Common myeloid progenitor, CD34-positive (primary cell): Measurements from ENCODE around the gene NTF3.

Experiments
- CTCF ChIA-PET: fragments of 350-600 bp; sonication (Branson Sonifier 250); formaldehyde crosslinking; loops from one replicate; lab custom pipeline; 2021; ENCODE audit warnings: antibody characterized with exemption; lab: Charles Lee
- POLR2A ChIA-PET: fragments of 350-600 bp; sonication (Branson Sonifier 250); formaldehyde crosslinking; loops from one replicate; lab custom pipeline; 2021; ENCODE audit warnings: antibody characterized with exemption; lab: Charles Lee
- DNase-seq, 3 donors: peaks; one replicate each; pipeline versions ENCODE4 v3.0.0 to v3.0.0-alpha.2; 2013
- H3K27ac ChIP-seq, 2 experiments: 1 replicate in 1 of 2; 2 replicates in 1 of 2; pipeline ENCODE4 v1.7.0; 2013; ENCODE audit warnings: inconsistent platforms in 2 of 2, low read length in 2 of 2, mild to moderate bottlenecking in 2 of 2, low read depth in 1 of 2, moderate library complexity in 1 of 2; ENCODE audit not compliant: severe bottlenecking in 2 of 2, insufficient read depth in 1 of 2, poor library complexity in 1 of 2
- H3K27me3 ChIP-seq, 5 experiments: replicated peaks in 2 of 5; 1 replicate in 3 of 5; 2 replicates in 2 of 5; pipeline versions ENCODE4 v1.6.1 to v1.7.0; 2013; ENCODE audit warnings: low read length in 4 of 5, mild to moderate bottlenecking in 2 of 5, moderate library complexity in 2 of 5, inconsistent platforms in 1 of 5; ENCODE audit not compliant: insufficient read depth in 5 of 5, control insufficient read depth in 4 of 5
- H3K36me3 ChIP-seq, 4 experiments: 1 replicate in 2 of 4; 2 replicates in 2 of 4; pipeline versions ENCODE4 v1.6.1 to v1.7.0; 2013; ENCODE audit warnings: low read length in 3 of 4, control low read depth in 1 of 4, mild to moderate bottlenecking in 1 of 4; ENCODE audit not compliant: control insufficient read depth in 4 of 4, insufficient read depth in 4 of 4
- H3K4me1 ChIP-seq, 4 experiments: 1 replicate in 3 of 4; 2 replicates in 1 of 4; pipeline versions ENCODE4 v1.6.1 to v1.7.1; 2013; ENCODE audit warnings: low read length in 3 of 4, mild to moderate bottlenecking in 3 of 4, control low read depth in 1 of 4, inconsistent platforms in 1 of 4, moderate library complexity in 1 of 4; ENCODE audit not compliant: control insufficient read depth in 4 of 4, insufficient read depth in 4 of 4; ENCODE audit errors: control extremely low read depth in 1 of 4
- H3K4me3 ChIP-seq, 7 experiments: 1 replicate in 4 of 7; 2 replicates in 3 of 7; pipeline versions ENCODE4 v1.5.1 to v1.7.0; 2013; ENCODE audit warnings: mild to moderate bottlenecking in 7 of 7, low read length in 6 of 7, moderate library complexity in 6 of 7, inconsistent platforms in 2 of 7, low read depth in 2 of 7, control low read depth in 1 of 7; ENCODE audit not compliant: insufficient read depth in 4 of 7, control insufficient read depth in 1 of 7; ENCODE audit errors: extremely low read depth in 1 of 7
- H3K9me3 ChIP-seq, 5 experiments: 1 replicate in 4 of 5; 2 replicates in 1 of 5; pipeline versions ENCODE4 v1.6.1 to v1.7.1; 2013; ENCODE audit warnings: low read length in 4 of 5, mild to moderate bottlenecking in 2 of 5, inconsistent platforms in 1 of 5, low read depth in 1 of 5, moderate library complexity in 1 of 5; ENCODE audit not compliant: control insufficient read depth in 4 of 5, insufficient read depth in 2 of 5; ENCODE audit errors: control extremely low read depth in 1 of 5
- WGBS: methylation state at CpG from one replicate; pipeline ENCODE4 v1.1.5; 2013; ENCODE audit not compliant: insufficient coverage; 5-methylcytosine and 5-hydroxymethylcytosine counted together

The NTF3 gene

DNA sequence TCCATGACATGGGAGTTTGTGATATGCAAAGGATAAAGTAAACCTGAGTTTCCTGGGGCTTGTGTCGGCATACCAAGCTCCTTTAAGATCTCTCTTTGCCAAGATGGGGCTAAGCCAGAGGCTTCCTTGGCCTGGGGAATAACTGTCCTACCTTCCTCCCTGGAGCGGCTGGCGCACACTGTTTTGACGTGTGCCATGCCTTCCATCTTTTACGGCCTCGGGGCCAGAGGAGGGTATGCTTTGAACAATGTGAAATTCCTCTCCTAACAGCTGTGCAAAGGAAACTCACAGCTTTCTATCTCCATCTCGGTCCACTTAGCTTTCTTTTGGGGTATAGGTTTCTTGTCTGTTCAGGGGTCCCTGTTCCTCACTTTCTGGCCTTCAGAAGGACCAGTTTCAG is 55.2 kb downstream of the NTF3 start:
- Histone ChIP-seq H3K27ac (no peak overlapping the region), H3K4me1 (no peaks in the 10 kb centered on the region), H3K36me3 (no peaks in the 10 kb centered on the region), H3K9me3 (no peaks in the 10 kb centered on the region), H3K27me3 (peaks cover 0 to 2% (median 0%) of the 10 kb centered on the region in 5 experiments), H3K4me3 (no peak overlapping the region)
- ChIA-PET POLR2A (interaction anchor here (0.6 kb wide), 1 partner anchor 320 kb away, joined by 6 read pairs; no protein-coding TSS in a partner anchor), CTCF (interaction anchor here (0.9 to 1.7 kb wide), 2 partner anchors 10 to 18 kb away, joined by 3 read pairs; no protein-coding TSS in a partner anchor)
- no peak for DNase-seq
- 98% methylated on average over 7 of the region's 7 CpGs for WGBS

DNA sequence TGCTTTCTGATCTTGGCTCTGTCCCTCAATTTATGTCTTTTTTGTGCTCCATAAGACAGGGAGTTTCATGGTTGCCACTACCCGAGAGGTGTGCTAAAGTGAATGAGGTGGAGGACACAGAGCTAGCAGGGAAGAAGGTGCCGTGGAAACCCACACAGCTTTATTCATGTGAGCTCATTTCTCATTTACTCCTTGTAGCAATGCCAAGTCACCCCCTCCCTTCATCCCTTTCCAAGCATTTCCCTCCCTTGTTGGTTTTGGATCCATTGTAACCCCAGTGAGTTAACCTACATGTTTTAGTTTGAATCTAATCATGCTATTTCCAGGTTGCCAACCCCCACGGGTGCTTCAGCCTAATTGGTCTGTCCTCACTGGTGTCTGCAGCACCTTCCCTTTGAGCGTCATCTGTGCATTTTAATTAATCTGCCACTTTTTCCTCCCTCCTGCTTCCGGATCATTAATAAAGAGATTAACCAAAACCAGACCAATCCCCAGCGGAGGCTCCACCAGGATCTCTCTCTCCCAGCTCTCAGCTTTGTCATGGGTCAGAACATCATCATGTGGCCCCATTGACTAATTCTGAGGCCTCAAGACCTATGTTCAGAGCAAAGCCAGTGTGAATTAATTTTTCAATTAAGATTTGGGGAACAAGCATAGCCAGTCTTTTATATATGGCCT is 56.2 kb downstream of the NTF3 start:
- Histone ChIP-seq H3K27ac (no peak overlapping the region), H3K9me3 (no peaks in the 10 kb centered on the region), H3K36me3 (no peaks in the 10 kb centered on the region), H3K27me3 (peaks cover 0 to 4% (median 0%) of the 10 kb centered on the region in 5 experiments), H3K4me1 (no peaks in the 10 kb centered on the region), H3K4me3 (no peak overlapping the region)
- 98% methylated on average over 6 of the region's 6 CpGs for WGBS
- ChIA-PET POLR2A (no interaction called here), CTCF (interaction anchor here (1.7 kb wide), 1 partner anchor 17 kb away, joined by 3 read pairs; no protein-coding TSS in a partner anchor)
- DNase-seq = no peak

DNA sequence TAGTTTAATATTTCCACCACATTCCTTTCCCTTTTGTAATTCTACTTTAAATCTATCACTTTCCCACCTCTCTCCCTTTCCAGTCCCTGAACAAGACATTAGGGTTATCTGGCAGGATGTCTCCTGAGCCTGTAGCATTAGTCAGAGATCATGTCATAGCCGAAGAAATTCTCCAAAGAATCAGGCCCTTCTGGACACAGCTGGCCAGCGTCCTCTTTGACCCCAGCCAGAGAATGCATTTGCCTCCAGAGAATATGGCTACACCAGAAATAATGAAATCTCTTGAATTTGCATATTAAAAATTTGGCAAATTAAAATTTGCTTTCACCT is 56.7 kb downstream of the NTF3 start:
- Histone ChIP-seq H3K27me3 (peaks cover 0 to 4% (median 0%) of the 10 kb centered on the region in 5 experiments), H3K4me1 (no peaks in the 10 kb centered on the region), H3K9me3 (no peaks in the 10 kb centered on the region), H3K27ac (no peak overlapping the region), H3K4me3 (no peak overlapping the region), H3K36me3 (no peaks in the 10 kb centered on the region)
- POLR2A ChIA-PET = no interaction called here
- DNase-seq = no peak
- CTCF ChIA-PET = interaction anchor here (1.7 kb wide), 1 partner anchor 16 kb away, joined by 3 read pairs; no protein-coding TSS in a partner anchor
- 100% methylated on average over 2 of the region's 2 CpGs for WGBS

- ChIA-PET POLR2A (no interaction called here), CTCF (interaction anchor here (1.7 kb wide), 1 partner anchor 16 kb away, joined by 3 read pairs; no protein-coding TSS in a partner anchor)
- no peak for DNase-seq
- WGBS = 100% methylated on average over 4 of the region's 5 CpGs
- H3K36me3 ChIP-seq = no peaks in the 10 kb centered on the region
- H3K27ac ChIP-seq = no peak overlapping the region
- H3K27me3 ChIP-seq = peaks cover 0 to 4% (median 0%) of the 10 kb centered on the region in 5 experiments
- H3K9me3 ChIP-seq = no peaks in the 10 kb centered on the region
- no peak overlapping the region for H3K4me3 ChIP-seq
- H3K4me1 ChIP-seq = no peaks in the 10 kb centered on the region
Observed at GRCh38 chr12:5489017-5489416, 57.1 kb downstream of the NTF3 start.

DNA sequence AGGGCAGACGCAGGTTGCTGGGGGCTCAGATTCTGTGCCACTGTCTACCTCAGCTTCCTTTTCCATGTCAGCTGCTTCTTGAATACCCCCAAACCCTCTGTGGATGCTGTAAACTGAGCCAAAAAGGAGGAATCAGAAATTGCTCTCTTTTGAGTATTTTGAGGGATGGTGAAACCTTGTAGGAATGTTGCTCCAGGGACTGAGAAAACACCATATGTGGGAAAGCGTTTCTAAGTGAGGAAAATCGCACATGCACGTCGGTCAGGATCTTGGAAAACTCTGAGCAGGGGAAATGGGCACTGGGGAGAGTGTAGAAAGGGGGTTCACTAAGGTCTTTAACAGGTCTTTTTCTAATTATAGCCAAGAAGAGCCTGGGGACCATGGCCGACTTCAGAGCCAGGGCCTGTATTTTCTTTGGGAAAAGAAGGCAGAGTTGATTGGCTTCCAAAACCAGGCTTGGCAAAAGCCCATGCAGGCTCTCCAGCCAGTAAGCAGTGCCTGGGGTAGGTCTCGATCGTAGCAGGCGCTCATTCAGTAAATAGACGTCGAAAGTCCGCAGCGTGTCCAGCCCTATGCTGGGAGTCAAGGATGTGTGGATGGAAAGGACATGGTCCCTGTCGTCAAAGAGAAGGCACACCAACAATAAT is 58.0 kb downstream of the NTF3 start:
- Histone ChIP-seq H3K27ac (no peak overlapping the region), H3K27me3 (peaks cover 0 to 4% (median 0%) of the 10 kb centered on the region in 5 experiments), H3K4me1 (no peaks in the 10 kb centered on the region), H3K4me3 (no peak overlapping the region), H3K36me3 (no peaks in the 10 kb centered on the region), H3K9me3 (no peaks in the 10 kb centered on the region)
- 100% methylated on average over 11 of the region's 14 CpGs for WGBS
- POLR2A ChIA-PET = no interaction called here
- DNase-seq = no peak
- CTCF ChIA-PET = no interaction called here

DNA sequence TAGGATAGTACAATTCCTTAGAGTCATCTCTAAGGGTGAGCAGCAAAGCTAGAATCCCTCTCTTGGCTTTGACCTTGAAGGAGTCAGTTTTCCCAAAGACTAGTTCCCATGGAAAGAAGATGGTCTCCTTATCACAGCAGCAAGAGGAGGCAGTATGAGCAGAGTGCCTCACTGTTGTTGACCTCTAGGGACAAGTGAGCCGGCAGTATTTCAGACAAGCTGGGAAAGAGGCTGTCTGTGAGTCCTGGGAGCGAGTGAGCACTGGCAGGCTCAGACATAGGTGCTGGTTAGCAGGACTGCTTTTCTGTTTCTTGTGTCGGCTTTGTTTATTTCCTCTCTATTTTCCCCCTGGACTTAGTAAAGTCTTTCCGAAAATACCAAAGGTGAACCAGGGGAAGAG is 60.7 kb downstream of the NTF3 start:
- Histone ChIP-seq H3K27ac (no peak overlapping the region), H3K27me3 (peaks cover 0 to 6% (median 0%) of the 10 kb centered on the region in 5 experiments), H3K36me3 (no peaks in the 10 kb centered on the region), H3K9me3 (no peaks in the 10 kb centered on the region), H3K4me3 (no peak overlapping the region), H3K4me1 (no peaks in the 10 kb centered on the region)
- 62% methylated on average over 3 of the region's 4 CpGs for WGBS
- ChIA-PET CTCF (interaction anchor here (0.8 kb wide), 1 partner anchor 16 kb away, joined by 3 read pairs; no protein-coding TSS in a partner anchor), POLR2A (no interaction called here)
- DNase-seq = no peak

GRCh38 chr12:5493018-5493417 is 61.1 kb downstream of the NTF3 start:
- no peaks in the 10 kb centered on the region for H3K36me3 ChIP-seq
- H3K27ac ChIP-seq = no peak overlapping the region
- no peaks in the 10 kb centered on the region for H3K4me1 ChIP-seq
- DNase-seq = peak in 1 of 3 donors; percentile 3
- no peak overlapping the region for H3K4me3 ChIP-seq
- peaks cover 0 to 6% (median 0%) of the 10 kb centered on the region in 5 experiments for H3K27me3 ChIP-seq
- CTCF ChIA-PET = interaction anchor here (0.8 kb wide), 1 partner anchor 17 kb away, joined by 3 read pairs; no protein-coding TSS in a partner anchor
- POLR2A ChIA-PET = no interaction called here
- no peaks in the 10 kb centered on the region for H3K9me3 ChIP-seq
- 98% methylated on average over 5 of the region's 7 CpGs for WGBS
